ENCODE results near the gene SNRNP70. TPM values are rescaled to one million over a fixed set of nuclear protein-coding genes. Genes with fewer than 3 reads are reported as not detected.

The SNRNP70 gene
- total and polyA plus RNA-seq, 2 of the 13 experiments (the other 11 are each of a cell fraction or from before 2014, with no cell fraction given) = 150 to 210 TPM

DNA sequence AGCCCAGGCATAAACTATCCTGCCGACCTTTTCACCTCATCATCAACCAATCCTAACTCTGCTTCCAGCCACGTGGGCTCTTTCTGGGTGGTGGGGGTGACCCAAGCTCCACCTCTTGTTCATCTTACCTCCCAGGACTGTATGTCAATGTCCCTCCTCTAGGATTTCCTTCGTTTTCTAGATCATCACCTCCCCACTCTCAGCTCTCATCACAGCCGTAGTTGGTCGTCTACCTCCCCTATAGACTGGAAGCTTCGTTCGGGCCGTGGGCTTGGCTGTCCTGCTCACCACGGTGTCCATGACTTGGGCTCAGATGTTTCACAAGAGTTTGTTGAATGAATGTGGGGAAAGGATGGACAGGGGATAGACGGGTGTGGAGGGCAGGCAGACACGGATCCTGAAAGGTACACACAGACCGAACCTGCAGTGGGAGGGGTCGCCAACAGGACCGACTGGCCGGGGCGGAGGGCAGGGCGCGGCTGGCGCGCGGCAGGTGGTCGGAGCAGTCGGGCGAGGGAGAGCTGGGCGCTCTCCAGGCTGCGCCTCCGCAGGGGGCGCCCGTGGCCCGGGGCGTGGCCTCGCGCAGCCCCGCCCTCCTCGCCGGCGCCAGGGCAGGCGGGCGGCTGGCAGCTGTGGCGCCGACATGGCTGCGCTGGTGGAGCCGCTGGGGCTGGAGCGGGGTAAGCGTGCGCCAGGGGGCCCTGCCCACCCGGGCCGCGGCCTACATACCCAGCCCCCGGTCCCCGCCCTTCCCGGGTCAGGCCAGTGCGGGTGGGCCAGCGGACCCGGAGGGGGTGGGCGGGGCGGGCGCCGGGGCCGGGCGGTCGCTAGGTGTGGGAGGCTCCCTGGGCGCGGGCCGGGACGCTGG lies 28.7 kb downstream of the SNRNP70 start, which contains the start of gene LIN7B (continued):
- TF ChIP-seq AKNA (CRISPR knock-in tag; IDR thresholded peaks at IDR 0.05; ENCODE audit: borderline replicate concordance) (no peak), SMARCE1 (IDR thresholded peaks at IDR 0.05; ENCODE audit: borderline replicate concordance) (no peak), MIXL1 (CRISPR knock-in tag; IDR thresholded peaks at IDR 0.05) (0 out of 2 replicates have a peak, but pooled peaks have one; percentile 15), MBNL3 (CRISPR knock-in tag; conservative IDR thresholded peaks at IDR 0.05) (no peak), KDM6A (CRISPR knock-in tag; IDR thresholded peaks at IDR 0.05; ENCODE audit: low read depth) (no peak), ZFP37 (CRISPR knock-in tag; IDR thresholded peaks at IDR 0.05; ENCODE audit: borderline replicate concordance) (no peak), TSC22D2 (CRISPR knock-in tag; IDR thresholded peaks at IDR 0.05; ENCODE audit: borderline replicate concordance) (0 out of 2 replicates have a peak, but pooled peaks have one; percentile 46), LCORL (IDR thresholded peaks at IDR 0.05) (no peak), LCORL (CRISPR knock-in tag; IDR thresholded peaks at IDR 0.05) (peak; percentile 26; the same call in 1 of the 2 replicates), ZNF552 (CRISPR knock-in tag; IDR thresholded peaks at IDR 0.05; ENCODE audit: borderline replicate concordance) (0 out of 2 replicates have a peak, but pooled peaks have one; percentile 2), TIGD3 (CRISPR knock-in tag; IDR thresholded peaks at IDR 0.05; ENCODE audit: borderline replicate concordance) (no peak), ZNF33B (CRISPR knock-in tag; IDR thresholded peaks at IDR 0.05) (0 out of 2 replicates have a peak, but pooled peaks have one; percentile 44), STAG1 (CRISPR knock-in tag; IDR thresholded peaks at IDR 0.05) (no peak)
- TF ChIP-seq, protein P1, sequence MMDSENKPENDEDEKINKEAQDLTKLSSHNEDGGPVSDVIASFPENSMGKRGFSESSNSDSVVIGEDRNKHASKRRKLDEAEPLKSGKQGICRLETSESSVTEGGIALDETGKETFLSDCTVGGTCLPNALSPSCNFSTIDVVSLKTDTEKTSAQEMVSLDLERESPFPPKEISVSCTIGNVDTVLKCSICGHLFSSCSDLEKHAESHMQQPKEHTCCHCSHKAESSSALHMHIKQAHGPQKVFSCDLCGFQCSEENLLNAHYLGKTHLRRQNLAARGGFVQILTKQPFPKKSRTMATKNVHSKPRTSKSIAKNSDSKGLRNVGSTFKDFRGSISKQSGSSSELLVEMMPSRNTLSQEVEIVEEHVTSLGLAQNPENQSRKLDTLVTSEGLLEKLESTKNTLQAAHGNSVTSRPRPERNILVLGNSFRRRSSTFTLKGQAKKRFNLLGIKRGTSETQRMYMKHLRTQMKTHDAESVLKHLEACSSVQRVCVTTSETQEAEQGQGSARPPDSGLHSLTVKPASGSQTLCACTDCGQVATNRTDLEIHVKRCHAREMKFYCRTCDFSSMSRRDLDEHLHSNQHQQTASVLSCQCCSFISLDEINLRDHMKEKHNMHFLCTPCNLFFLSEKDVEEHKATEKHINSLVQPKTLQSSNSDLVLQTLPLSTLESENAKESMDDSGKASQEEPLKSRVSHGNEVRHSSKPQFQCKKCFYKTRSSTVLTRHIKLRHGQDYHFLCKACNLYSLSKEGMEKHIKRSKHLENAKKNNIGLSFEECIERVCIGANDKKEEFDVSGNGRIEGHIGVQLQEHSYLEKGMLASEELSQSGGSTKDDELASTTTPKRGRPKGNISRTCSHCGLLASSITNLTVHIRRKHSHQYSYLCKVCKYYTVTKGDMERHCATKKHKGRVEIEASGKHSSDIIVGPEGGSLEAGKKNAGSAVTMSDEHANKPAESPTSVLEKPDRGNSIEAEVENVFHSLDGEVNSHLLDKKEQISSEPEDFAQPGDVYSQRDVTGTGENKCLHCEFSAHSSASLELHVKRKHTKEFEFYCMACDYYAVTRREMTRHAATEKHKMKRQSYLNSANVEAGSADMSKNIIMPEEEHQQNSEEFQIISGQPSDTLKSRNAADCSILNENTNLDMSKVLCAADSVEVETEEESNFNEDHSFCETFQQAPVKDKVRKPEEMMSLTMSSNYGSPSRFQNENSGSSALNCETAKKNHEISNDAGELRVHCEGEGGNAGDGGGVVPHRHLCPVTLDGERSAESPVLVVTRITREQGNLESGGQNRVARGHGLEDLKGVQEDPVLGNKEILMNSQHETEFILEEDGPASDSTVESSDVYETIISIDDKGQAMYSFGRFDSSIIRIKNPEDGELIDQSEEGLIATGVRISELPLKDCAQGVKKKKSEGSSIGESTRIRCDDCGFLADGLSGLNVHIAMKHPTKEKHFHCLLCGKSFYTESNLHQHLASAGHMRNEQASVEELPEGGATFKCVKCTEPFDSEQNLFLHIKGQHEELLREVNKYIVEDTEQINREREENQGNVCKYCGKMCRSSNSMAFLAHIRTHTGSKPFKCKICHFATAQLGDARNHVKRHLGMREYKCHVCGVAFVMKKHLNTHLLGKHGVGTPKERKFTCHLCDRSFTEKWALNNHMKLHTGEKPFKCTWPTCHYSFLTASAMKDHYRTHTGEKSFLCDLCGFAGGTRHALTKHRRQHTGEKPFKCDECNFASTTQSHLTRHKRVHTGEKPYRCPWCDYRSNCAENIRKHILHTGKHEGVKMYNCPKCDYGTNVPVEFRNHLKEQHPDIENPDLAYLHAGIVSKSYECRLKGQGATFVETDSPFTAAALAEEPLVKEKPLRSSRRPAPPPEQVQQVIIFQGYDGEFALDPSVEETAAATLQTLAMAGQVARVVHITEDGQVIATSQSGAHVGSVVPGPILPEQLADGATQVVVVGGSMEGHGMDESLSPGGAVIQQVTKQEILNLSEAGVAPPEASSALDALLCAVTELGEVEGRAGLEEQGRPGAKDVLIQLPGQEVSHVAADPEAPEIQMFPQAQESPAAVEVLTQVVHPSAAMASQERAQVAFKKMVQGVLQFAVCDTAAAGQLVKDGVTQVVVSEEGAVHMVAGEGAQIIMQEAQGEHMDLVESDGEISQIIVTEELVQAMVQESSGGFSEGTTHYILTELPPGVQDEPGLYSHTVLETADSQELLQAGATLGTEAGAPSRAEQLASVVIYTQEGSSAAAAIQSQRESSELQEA (CRISPR knock-in tag; IDR thresholded peaks at IDR 0.05; ENCODE audit: not compliant biosample characterization) = peak; percentile 52
